ENCODE measurements around the gene FBXW7.
"Not testable (repeated sequence)": the region's sequence is repeated elsewhere in the genome, so short reads cannot be mapped to it uniquely, and the experiment has no call there.

FBXW7 gene, protein sequence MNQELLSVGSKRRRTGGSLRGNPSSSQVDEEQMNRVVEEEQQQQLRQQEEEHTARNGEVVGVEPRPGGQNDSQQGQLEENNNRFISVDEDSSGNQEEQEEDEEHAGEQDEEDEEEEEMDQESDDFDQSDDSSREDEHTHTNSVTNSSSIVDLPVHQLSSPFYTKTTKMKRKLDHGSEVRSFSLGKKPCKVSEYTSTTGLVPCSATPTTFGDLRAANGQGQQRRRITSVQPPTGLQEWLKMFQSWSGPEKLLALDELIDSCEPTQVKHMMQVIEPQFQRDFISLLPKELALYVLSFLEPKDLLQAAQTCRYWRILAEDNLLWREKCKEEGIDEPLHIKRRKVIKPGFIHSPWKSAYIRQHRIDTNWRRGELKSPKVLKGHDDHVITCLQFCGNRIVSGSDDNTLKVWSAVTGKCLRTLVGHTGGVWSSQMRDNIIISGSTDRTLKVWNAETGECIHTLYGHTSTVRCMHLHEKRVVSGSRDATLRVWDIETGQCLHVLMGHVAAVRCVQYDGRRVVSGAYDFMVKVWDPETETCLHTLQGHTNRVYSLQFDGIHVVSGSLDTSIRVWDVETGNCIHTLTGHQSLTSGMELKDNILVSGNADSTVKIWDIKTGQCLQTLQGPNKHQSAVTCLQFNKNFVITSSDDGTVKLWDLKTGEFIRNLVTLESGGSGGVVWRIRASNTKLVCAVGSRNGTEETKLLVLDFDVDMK

GRCh38 chr4:152535903-152536544, at the start of gene FBXW7:
Gene FBXW7 (minus strand): TSS chr4:152536092. CDS start chr4:152411803, 124,289 bp downstream.
- peak; percentile 100 for DNase-seq (ENCODE audit: low spot score)

GRCh38 chr4:152585023-152585441, 49.1 kb upstream of the FBXW7 start:
- DNase-seq (ENCODE audit: low spot score): peak; percentile 3

DNA sequence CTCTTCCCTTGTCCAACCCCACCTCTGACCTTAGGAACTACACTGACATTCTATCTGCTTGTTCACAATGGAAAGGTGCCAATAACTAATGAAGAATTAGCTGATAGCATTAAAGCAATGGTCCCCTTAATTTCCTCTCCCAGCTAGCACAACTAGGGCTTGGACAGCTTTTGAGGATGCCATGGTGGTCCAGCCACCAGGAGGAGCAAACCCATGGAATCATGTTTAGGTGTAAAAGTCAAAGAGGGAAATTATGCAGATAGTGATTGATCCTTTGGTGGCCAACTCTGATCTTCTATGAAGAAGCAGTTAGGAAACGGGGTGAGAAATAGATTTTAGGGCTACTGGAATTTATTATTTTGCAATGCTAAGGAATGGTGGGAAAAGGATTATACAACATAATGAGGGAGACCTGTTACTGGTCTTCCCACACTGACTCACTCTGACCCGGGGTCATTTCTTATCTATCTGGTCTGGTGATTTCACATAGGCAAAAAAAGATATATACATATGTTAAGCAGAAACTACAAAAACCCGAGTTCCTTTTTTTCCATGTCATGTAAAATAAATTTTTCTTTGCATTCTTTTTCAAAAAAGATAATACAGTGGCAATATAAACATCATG, 45.8 kb upstream of the FBXW7 start:
- DNase-seq (ENCODE audit: low spot score): no peak

DNA sequence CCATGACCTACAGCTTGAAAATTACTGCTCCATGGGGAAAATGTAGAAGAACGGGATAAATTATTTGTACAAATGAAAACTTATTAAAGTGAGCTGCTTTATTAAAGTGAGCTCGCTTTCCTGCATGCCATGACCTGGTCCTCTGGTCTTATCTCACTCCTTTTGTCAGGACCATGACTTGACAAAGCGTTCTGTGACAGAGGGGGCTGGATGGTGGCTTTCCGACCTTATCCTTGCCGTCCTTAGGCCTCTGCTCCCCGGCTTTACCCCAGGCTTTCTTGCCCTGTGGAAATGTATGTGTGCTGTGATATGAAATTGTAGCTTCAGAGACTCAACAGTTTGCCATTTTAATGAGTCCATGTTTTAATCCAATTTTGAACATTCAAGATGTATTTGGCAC, 44.0 kb upstream of the FBXW7 start:
- no peak for DNase-seq (ENCODE audit: low spot score)

GRCh38 chr4:152579107-152579764, 43.3 kb upstream of the FBXW7 start:
- DNase-seq (ENCODE audit: low spot score): no peak

GRCh38 chr4:152578670-152579069, 42.8 kb upstream of the FBXW7 start:
- DNase-seq (ENCODE audit: low spot score): no peak

GRCh38 chr4:152577708-152578396, 42.0 kb upstream of the FBXW7 start:
- no peak for DNase-seq (ENCODE audit: low spot score)

GRCh38 chr4:152575533-152575932, 39.6 kb upstream of the FBXW7 start:
- DNase-seq (ENCODE audit: low spot score): no peak

DNA sequence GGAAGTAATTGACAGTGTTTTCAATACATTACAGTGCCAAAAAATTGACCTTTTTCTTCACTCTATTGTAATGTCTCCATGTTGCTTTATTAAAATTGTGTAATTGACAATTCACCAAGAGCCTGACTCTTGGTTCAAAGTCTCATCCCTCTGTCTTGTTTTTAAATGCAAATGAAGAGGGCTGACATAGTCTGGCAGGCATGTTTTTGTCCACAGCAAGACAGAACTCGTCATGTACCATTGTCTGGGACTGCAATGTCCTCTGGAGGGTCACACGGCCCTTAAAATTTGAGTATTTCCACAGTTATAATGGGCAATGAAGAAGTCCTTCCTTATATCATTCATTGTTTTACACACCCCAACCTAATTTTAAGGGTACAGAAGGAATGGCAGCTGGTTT, 38.0 kb upstream of the FBXW7 start:
- DNase-seq (ENCODE audit: low spot score): no peak

GRCh38 chr4:152572417-152573086, 36.7 kb upstream of the FBXW7 start:
- DNase-seq (ENCODE audit: low spot score): no peak

GRCh38 chr4:152571770-152572169, 35.9 kb upstream of the FBXW7 start:
- DNase-seq (ENCODE audit: low spot score): no peak

DNA sequence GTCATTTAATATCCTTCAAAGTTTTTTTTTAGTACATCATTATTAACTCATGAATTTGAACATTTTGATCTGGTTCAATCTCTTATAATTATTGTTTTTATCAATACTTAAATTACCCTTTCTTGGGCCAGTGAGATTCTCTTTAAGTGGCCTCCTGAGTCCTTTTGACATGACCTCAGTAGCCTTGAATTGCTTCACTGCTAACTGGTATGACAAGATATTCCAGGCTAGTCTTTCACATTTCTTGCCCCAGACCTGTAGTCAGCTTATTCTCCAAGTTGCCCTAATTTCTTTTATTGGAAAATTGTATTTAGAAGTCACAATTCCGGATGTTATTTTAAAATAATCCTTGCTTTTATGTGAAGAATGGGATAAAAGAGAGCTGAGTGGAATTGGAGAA, 35.4 kb upstream of the FBXW7 start:
- no peak for DNase-seq (ENCODE audit: low spot score)

DNA sequence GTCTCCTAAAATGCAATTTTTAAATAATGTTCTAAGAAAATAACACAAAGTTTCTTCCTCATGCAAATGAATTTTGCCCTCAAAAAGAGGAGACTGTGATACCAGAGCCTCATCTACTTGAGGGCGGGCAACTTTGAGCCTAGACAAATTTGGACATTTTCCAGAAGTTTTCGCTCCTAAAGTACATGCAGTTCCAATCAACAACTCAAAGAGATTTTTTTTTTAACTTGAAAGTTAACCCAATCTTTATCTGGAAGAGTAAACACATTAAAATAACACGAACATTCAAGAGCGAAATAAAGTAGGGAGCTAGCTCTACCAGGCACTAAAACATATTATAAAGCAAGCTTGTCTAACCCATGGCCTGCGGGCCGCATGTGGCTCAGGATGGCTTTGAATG, 29.4 kb upstream of the FBXW7 start:
- DNase-seq (ENCODE audit: low spot score): no peak

DNA sequence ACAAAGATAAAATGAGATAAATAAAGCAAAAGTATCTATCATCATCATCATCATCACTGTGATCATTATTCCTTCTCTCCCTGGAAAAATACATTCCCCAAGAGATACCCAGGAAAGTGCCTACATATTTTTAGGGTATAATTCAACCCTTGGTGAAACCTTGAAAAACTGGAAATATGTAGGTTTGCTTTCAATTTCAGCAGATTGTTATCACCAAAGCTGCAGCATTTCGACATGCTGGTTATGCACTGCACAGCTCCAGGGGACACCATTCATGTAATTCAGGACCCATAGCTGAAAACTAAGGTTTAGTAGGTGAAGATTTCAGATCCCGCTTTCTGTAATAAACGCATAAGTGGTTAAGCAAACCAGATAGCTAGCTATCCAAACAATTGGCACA, 28.4 kb upstream of the FBXW7 start:
- DNase-seq (ENCODE audit: low spot score): no peak

DNA sequence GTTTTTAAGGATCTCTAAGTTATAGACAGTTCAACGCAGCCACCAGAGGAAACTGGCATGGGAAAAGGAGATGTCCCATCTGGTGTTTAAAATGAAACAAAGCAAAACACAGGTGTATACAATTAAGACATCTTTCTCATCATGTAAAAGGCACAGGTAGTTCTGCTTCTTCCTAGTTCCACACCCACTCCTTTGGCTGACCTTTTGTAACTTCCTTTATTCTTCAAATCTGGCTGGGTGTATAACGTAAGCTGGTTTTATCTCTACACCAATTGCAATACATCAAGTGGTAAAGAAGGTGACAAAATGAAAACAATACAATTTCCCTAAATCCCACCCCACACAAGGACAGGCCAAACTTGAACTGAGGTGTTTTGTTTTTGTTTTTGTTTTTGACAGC, 27.3 kb upstream of the FBXW7 start:
- no peak for DNase-seq (ENCODE audit: low spot score)

DNA sequence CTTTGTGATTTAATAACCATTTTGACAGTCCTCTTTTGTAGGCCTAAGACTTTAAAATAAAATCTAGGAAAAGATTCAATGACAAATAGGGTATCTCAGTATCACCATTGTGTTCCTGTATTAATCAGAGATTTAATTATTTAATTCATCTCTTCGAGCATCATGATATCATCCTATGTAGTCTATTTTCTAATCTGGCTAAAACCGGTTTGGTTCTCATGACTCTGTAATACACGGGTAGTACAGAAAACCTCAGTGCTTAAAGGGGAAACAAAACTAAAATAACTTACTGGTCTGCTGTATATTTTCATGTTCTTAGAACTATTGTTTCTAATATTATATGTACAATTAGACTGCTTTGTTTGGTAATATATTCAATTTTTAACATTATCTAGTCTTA, 23.7 kb upstream of the FBXW7 start:
- DNase-seq (ENCODE audit: low spot score): no peak

DNA sequence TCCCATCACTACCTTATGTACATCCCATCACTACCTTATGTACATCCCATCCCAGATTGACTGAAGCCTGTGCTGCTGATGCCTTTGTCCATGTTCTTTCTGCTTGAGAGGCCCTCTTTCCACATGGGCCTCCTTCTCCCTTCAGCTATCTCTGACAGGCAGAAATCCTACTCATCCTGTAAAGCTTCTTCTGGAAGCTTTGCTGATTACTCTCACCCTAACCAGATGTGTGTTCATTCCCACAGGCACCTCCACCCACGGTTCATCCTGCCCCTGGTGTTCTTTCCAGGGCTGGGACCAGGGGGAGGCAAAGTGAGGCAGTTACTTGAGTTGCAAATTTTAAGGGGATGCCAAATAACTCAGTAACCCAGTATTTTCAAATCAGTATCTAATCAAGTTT, 22.5 kb upstream of the FBXW7 start:
- no peak for DNase-seq (ENCODE audit: low spot score)

- no peak for DNase-seq (ENCODE audit: low spot score)
Observed at GRCh38 chr4:152556834-152557233, 20.9 kb upstream of the FBXW7 start.

GRCh38 chr4:152556283-152556682, 20.4 kb upstream of the FBXW7 start:
- DNase-seq (ENCODE audit: low spot score): peak; percentile 19

GRCh38 chr4:152554742-152555141, 18.9 kb upstream of the FBXW7 start:
- no peak for DNase-seq (ENCODE audit: low spot score)

GRCh38 chr4:152550687-152551086, 14.8 kb upstream of the FBXW7 start:
- DNase-seq (ENCODE audit: low spot score): not testable (repeated sequence)

Data from activated CD4-positive, alpha-beta T cell treated with anti-CD3 and anti-CD28 coated beads, Interleukin-2, Interleukin-4, amounts not matched to agents 100 ng/mL and 50 ng/mL, durations not matched to agents 16 hours and 8 hours (primary cell).